Measurements from ENCODE around the gene ETAA1.

The ETAA1 gene

GRCh38 chr2:67397143-67397986 is at the start of gene ETAA1:
Gene ETAA1, plus strand, starts transcription at chr2:67397333. Its CDS starts 116 bp downstream, at chr2:67397449.
- peak; percentile 95 for DNase-seq (ENCODE audit: low spot score)

- DNase-seq (ENCODE audit: low spot score): no peak
These were observed 30.2 kb upstream of the ETAA1 start for GRCh38 chr2:67366832-67367412.

GRCh38 chr2:67374481-67374880 is 22.7 kb upstream of the ETAA1 start:
- no peak for DNase-seq (ENCODE audit: low spot score)

GRCh38 chr2:67374949-67375348 is 22.2 kb upstream of the ETAA1 start:
- no peak for DNase-seq (ENCODE audit: low spot score)

- DNase-seq (ENCODE audit: low spot score): no peak
These were observed 18.6 kb upstream of the ETAA1 start for GRCh38 chr2:67378555-67378954.

- DNase-seq (ENCODE audit: low spot score): no peak
These were observed 18.1 kb upstream of the ETAA1 start for GRCh38 chr2:67379048-67379447.

- DNase-seq (ENCODE audit: low spot score): no peak
These were observed 12.9 kb upstream of the ETAA1 start for GRCh38 chr2:67384123-67384822.

GRCh38 chr2:67388680-67389079 is 8.5 kb upstream of the ETAA1 start:
- DNase-seq (ENCODE audit: low spot score): no peak

GRCh38 chr2:67389286-67389685 is 7.8 kb upstream of the ETAA1 start:
- DNase-seq (ENCODE audit: low spot score): peak; percentile 32

GRCh38 chr2:67389788-67390187 is 7.3 kb upstream of the ETAA1 start:
- no peak for DNase-seq (ENCODE audit: low spot score)

- no peak for DNase-seq (ENCODE audit: low spot score)
These were observed 3.9 kb upstream of the ETAA1 start for GRCh38 chr2:67393237-67393636.

- no peak for DNase-seq (ENCODE audit: low spot score)
These were observed 2.4 kb upstream of the ETAA1 start for GRCh38 chr2:67394734-67395133.

GRCh38 chr2:67399144-67399543 is 2.0 kb downstream of the ETAA1 start:
- DNase-seq (ENCODE audit: low spot score): no peak

GRCh38 chr2:67399831-67400489 is 2.8 kb downstream of the ETAA1 start:
- no peak for DNase-seq (ENCODE audit: low spot score)

- DNase-seq (ENCODE audit: low spot score): peak; percentile 17
These were observed 3.7 kb downstream of the ETAA1 start for GRCh38 chr2:67400560-67401485.

- DNase-seq (ENCODE audit: low spot score): no peak
These were observed 11.2 kb downstream of the ETAA1 start for GRCh38 chr2:67408346-67408745.

GRCh38 chr2:67412424-67412823 is 15.3 kb downstream of the ETAA1 start:
- DNase-seq (ENCODE audit: low spot score): no peak

GRCh38 chr2:67414867-67415266 is 17.7 kb downstream of the ETAA1 start:
- DNase-seq (ENCODE audit: low spot score): no peak

- DNase-seq (ENCODE audit: low spot score): no peak
These were observed 19.0 kb downstream of the ETAA1 start for GRCh38 chr2:67416136-67416535.

- DNase-seq (ENCODE audit: low spot score): no peak
These were observed 26.4 kb downstream of the ETAA1 start for GRCh38 chr2:67423489-67423888.

- no peak for DNase-seq (ENCODE audit: low spot score)
These were observed 39.1 kb downstream of the ETAA1 start for GRCh38 chr2:67436221-67436620.

All from AG08396 (cell line).